GM18517 (cell line): ENCODE results near the gene ZNF160.
"Not testable (repeated sequence)": the region's sequence is repeated elsewhere in the genome, so short reads cannot be mapped to it uniquely, and the experiment has no call there.

ENCODE experiments used
- ATAC-seq: cut with Tn5 transposase; IDR thresholded peaks from one replicate; pipeline ENCODE4 v1.9.1; 2021; ENCODE audit warnings: mild to moderate bottlenecking, moderate library complexity; ENCODE audit not compliant: unreplicated experiment

ZNF160 gene

GRCh38 chr19:53034054-53034453, 69.2 kb downstream of the ZNF160 start:
- ATAC-seq: no peak

- ATAC-seq: not testable (repeated sequence)
These were observed 74.9 kb downstream of the ZNF160 start for GRCh38 chr19:53028306-53028705.

GRCh38 chr19:53019684-53020083, 83.5 kb downstream of the ZNF160 start:
- no peak for ATAC-seq
